T-helper 17 cell (primary cell): Measurements from ENCODE around the gene OR7D4. TPM values are rescaled to one million over a fixed set of nuclear protein-coding genes. Genes with fewer than 3 reads are reported as not detected.

Experiments used
- total RNA-seq, 4 donors: library from RNA in 2 of 4; stranded (reverse) in 2 of 4; gene quantifications; one replicate each; pipeline ENCODE4 v1.2.3 and lab custom pipeline; 2022 to 2026

Gene OR7D4
- total RNA-seq, 2 donors from 2014 or later, result not detected

Other genes with a start within 250 kb of the OR7D4 start
- gene MUC16, start 209.2 kb downstream of the OR7D4 start, total RNA-seq, result under 1 TPM in 1 of 2 donors, not detected in 1; 0.05 TPM
- gene OR1M1, start 132.5 kb downstream of the OR7D4 start, total RNA-seq, result not detected
- gene OR7G2, start 112.1 kb downstream of the OR7D4 start, total RNA-seq, result not detected
- not detected for gene OR7G1, start 103.8 kb downstream of the OR7D4 start, total RNA-seq
- gene OR7G3, start 92.6 kb downstream of the OR7D4 start, total RNA-seq, result not detected
- 10 to 100 TPM; 66.2 to 77.4 TPM for gene ZNF317, start 79.2 kb downstream of the OR7D4 start, total RNA-seq
- gene OR7D2, start 40.6 kb downstream of the OR7D4 start, total RNA-seq, result not detected
- gene OR7E24, start 31.3 kb upstream of the OR7D4 start, total RNA-seq, result not detected
- gene ZNF699, start 90.2 kb upstream of the OR7D4 start, total RNA-seq, result 10 to 100 TPM; 11.3 to 12.0 TPM
- 10 to 100 TPM in 1 of 2 donors, 1 to 10 TPM in 1; 5.3 to 16.6 TPM for gene ZNF559, start 104.6 kb upstream of the OR7D4 start, total RNA-seq
- gene ZNF177, start 143.4 kb upstream of the OR7D4 start, total RNA-seq, result 1 to 10 TPM in 1 of 2 donors, under 1 TPM in 1; 0.31 to 1.1 TPM
- 10 to 100 TPM; 39.8 to 51.6 TPM for gene ZNF266, start 216.0 kb upstream of the OR7D4 start, total RNA-seq